GM12891 (cell line): Measurements from ENCODE around the gene DCDC1.

Source experiments
- PAX5 ChIP-seq: IDR thresholded peaks from 2 replicates; pipeline ENCODE4 v1.6.1; 2011; ENCODE audit warnings: low read length, moderate library complexity, mild to moderate bottlenecking; ENCODE audit not compliant: insufficient read depth, severe bottlenecking
- POLR2AphosphoS5 ChIP-seq: IDR thresholded peaks from 2 replicates; pipeline ENCODE4 v1.6.1; 2011; ENCODE audit warnings: low read depth, low read length, control low read depth
- TAF1 ChIP-seq: IDR thresholded peaks from 2 replicates; pipeline ENCODE4 v1.6.1; 2011; ENCODE audit warnings: low read depth, low read length, control low read depth

DNA sequence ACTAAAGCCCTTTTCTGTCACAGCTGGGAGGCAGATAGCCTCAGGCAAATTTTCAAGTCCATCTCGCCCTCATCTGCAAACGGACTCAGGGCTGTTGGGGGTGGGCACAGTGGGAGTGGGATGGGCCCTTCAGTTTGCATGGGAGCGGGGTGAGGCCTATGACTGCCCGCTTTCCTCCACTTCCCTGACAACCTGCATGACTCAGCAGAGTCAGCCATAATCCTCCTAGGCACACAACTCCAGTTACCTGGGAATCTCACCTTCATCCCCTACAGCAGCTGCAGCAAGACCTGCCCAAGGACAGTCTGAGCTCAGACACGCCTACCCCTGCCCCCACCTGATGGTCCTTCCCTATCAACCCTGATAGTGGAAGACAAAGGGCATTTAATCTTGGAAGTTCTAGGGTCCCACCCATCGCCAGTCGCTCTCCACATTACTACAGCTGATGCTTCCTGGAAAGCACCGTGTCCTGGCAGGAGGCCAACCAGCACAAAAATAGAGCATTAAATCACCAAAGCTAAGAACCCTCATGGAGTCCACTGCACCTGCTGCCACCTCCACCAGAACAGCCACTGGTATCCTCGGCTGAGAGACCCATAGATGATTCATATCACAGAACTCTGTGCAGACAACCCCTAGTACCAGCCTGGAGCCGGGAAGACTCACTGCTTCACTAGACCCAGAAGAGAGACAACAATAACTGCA lies 319.3 kb downstream of the DCDC1 start:
- TF ChIP-seq POLR2AphosphoS5, result no peak
- no peak for TF ChIP-seq PAX5
- TF ChIP-seq TAF1, result no peak
